Measurements from ENCODE around the gene LRTM2.

Gene LRTM2

GRCh38 chr12:1830981-1831963 is 10.9 kb downstream of the LRTM2 start:
- no peak for DNase-seq

- DNase-seq: no peak
These were observed 12.6 kb downstream of the LRTM2 start for GRCh38 chr12:1832801-1833595.

- DNase-seq: no peak
These were observed 13.2 kb downstream of the LRTM2 start for GRCh38 chr12:1833596-1834028.

- no peak for DNase-seq
These were observed 14.0 kb downstream of the LRTM2 start for GRCh38 chr12:1834186-1834925.

GRCh38 chr12:1835211-1836131 is 15.1 kb downstream of the LRTM2 start:
- no peak for DNase-seq

- no peak for DNase-seq
These were observed 16.0 kb downstream of the LRTM2 start for GRCh38 chr12:1836241-1836803.

GRCh38 chr12:1836854-1837421 is 16.6 kb downstream of the LRTM2 start:
- DNase-seq: no peak

- no peak for DNase-seq
These were observed 17.3 kb downstream of the LRTM2 start for GRCh38 chr12:1837541-1838204.

- DNase-seq: no peak
These were observed 18.0 kb downstream of the LRTM2 start for GRCh38 chr12:1838205-1838993.

- no peak for DNase-seq
These were observed 18.6 kb downstream of the LRTM2 start for GRCh38 chr12:1838994-1839365.

- DNase-seq: no peak
These were observed 19.1 kb downstream of the LRTM2 start for GRCh38 chr12:1839464-1839863.

- DNase-seq: no peak
These were observed 19.9 kb downstream of the LRTM2 start for GRCh38 chr12:1839956-1840951.

GRCh38 chr12:1840981-1841425 is 20.6 kb downstream of the LRTM2 start:
- no peak for DNase-seq

- no peak for DNase-seq
These were observed 21.3 kb downstream of the LRTM2 start for GRCh38 chr12:1841586-1842182.

- no peak for DNase-seq
These were observed 22.0 kb downstream of the LRTM2 start for GRCh38 chr12:1842183-1842904.

GRCh38 chr12:1842905-1843640 is 22.7 kb downstream of the LRTM2 start:
- DNase-seq: no peak

- no peak for DNase-seq
These were observed 23.3 kb downstream of the LRTM2 start for GRCh38 chr12:1843641-1844005.
